ENCODE measurements around the gene RUFY3. TPM values are rescaled to one million over a fixed set of nuclear protein-coding genes. Genes with fewer than 3 reads are reported as not detected.
A peak's percentile ranks its signal among the peaks of the same experiment; 100 is the strongest.

The RUFY3 gene
- total RNA-seq, 3 donors from 2014 or later: 60.0 to 95.9 (median 83.6) TPM

- Histone ChIP-seq H3K9me3 (no peaks in the 10 kb centered on the region), H3K4me1 (no peaks in the 10 kb centered on the region), H3K27me3 (no peaks in the 10 kb centered on the region), H3K36me3 (no peaks in the 10 kb centered on the region), H3K27ac (peak overlapping the region; percentile 94 to 98), H3K4me3 (peak overlapping the region; percentile 86 to 92 (median 87))
- no peak for DNase-seq (ENCODE audit: low spot score in 2 of 2)
- intact Hi-C loops (cut with DNase I; ENCODE audit: low total_unique reads): no loop called here
- TF ChIP-seq CTCF (IDR thresholded peaks at IDR 0.05) (no peak), POLR2A (IDR thresholded peaks at IDR 0.05) (no peak), POLR2AphosphoS5 (IDR thresholded peaks at IDR 0.05) (no peak)
These were observed 18.0 kb upstream of the RUFY3 start for GRCh38 chr4:70703619-70704214.

GRCh38 chr4:70704215-70704930, 17.4 kb upstream of the RUFY3 start:
- Histone ChIP-seq H3K36me3 (no peaks in the 10 kb centered on the region), H3K4me1 (no peaks in the 10 kb centered on the region), H3K9me3 (no peaks in the 10 kb centered on the region), H3K27me3 (no peaks in the 10 kb centered on the region), H3K27ac (peak overlapping the region; percentile 94 to 98), H3K4me3 (peak overlapping the region; percentile 86 to 92 (median 87))
- intact Hi-C loops (cut with DNase I; ENCODE audit: low total_unique reads): no loop called here
- TF ChIP-seq CTCF (IDR thresholded peaks at IDR 0.05) (peak in 1 of 3 donors; percentile 10), POLR2A (IDR thresholded peaks at IDR 0.05) (no peak), POLR2AphosphoS5 (IDR thresholded peaks at IDR 0.05) (peak in 1 of 3 donors; percentile 16)
- peak; percentile 59 to 79 for DNase-seq (ENCODE audit: low spot score in 2 of 2)

GRCh38 chr4:70704931-70705182, 16.9 kb upstream of the RUFY3 start:
- no peak for DNase-seq (ENCODE audit: low spot score in 2 of 2)
- no peak for TF ChIP-seq POLR2AphosphoS5 (IDR thresholded peaks at IDR 0.05)
- TF ChIP-seq POLR2A (IDR thresholded peaks at IDR 0.05): no peak
- TF ChIP-seq CTCF (IDR thresholded peaks at IDR 0.05): no peak
- peak overlapping the region; percentile 94 to 98 for H3K27ac ChIP-seq
- H3K36me3 ChIP-seq: no peaks in the 10 kb centered on the region
- H3K4me1 ChIP-seq: no peaks in the 10 kb centered on the region
- H3K9me3 ChIP-seq: no peaks in the 10 kb centered on the region
- intact Hi-C loops (cut with DNase I; ENCODE audit: low total_unique reads): no loop called here
- peak overlapping the region; percentile 86 to 92 (median 87) for H3K4me3 ChIP-seq
- no peaks in the 10 kb centered on the region for H3K27me3 ChIP-seq

GRCh38 chr4:70705183-70706043, 16.4 kb upstream of the RUFY3 start:
- Histone ChIP-seq H3K4me3 (peak overlapping the region; percentile 86 to 92 (median 87)), H3K36me3 (no peaks in the 10 kb centered on the region), H3K27me3 (no peaks in the 10 kb centered on the region), H3K9me3 (no peaks in the 10 kb centered on the region), H3K27ac (peak overlapping the region; percentile 94 to 98), H3K4me1 (no peaks in the 10 kb centered on the region)
- intact Hi-C loops (cut with DNase I; ENCODE audit: low total_unique reads): no loop called here
- TF ChIP-seq POLR2A (IDR thresholded peaks at IDR 0.05) (no peak), POLR2AphosphoS5 (IDR thresholded peaks at IDR 0.05) (peak in 1 of 3 donors; percentile 21), CTCF (IDR thresholded peaks at IDR 0.05) (no peak)
- peak; percentile 44 to 59 for DNase-seq (ENCODE audit: low spot score in 2 of 2)
